Measurements from ENCODE around the gene MEGF8.
"Not testable (repeated sequence)": the region's sequence is repeated elsewhere in the genome, so short reads cannot be mapped to it uniquely, and the experiment has no call there.

Gene MEGF8

GRCh38 chr19:42333975-42334696, 8.7 kb downstream of the MEGF8 start:
- no peak for DNase-seq

DNA sequence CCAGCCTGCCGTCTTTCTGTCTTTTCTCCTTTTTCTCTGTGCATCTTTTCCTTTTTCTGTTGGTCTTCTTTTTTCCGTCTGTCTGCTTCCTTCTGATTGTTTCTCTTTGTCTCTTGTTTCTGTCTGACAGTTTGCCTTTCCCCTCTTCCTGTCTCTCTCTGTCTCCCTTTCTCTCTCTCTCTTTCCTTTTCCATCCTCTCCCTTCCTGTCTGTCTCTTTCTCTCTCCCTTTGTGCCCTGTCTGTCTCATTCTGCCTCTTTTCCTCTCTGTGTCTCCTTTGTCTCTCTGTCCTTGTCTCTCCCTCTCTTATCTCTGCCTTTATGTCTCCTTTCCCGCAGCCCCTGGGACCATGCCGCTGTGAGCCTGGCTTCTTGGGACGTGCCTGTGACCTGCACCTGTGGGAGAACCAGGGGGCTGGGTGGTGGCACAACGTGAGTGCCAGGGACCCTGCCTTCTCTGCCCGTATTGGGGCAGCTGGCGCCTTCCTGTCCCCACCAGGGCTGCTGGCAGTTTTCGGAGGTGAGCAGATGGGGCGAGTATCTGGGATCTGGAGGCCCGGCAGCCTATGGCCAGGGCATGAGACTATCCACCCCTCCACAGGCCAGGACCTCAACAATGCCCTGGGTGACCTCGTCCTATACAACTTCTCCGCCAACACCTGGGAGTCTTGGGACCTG, 9.4 kb downstream of the MEGF8 start:
- no peak for DNase-seq

GRCh38 chr19:42335374-42335936, 10.0 kb downstream of the MEGF8 start:
- no peak for DNase-seq

DNA sequence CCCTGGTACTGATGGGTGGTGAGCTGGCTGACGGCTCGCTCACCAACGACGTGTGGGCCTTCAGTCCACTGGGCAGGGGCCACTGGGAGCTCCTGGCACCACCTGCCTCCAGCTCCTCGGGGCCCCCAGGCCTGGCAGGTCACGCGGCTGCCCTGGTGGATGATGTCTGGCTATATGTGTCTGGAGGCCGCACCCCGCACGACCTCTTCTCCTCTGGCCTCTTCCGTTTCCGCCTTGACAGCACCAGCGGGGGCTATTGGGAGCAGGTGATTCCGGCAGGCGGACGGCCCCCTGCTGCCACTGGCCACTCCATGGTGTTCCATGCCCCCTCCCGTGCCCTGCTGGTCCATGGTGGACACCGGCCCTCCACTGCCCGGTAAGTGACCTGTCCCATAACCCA, 10.5 kb downstream of the MEGF8 start:
- DNase-seq = no peak

DNA sequence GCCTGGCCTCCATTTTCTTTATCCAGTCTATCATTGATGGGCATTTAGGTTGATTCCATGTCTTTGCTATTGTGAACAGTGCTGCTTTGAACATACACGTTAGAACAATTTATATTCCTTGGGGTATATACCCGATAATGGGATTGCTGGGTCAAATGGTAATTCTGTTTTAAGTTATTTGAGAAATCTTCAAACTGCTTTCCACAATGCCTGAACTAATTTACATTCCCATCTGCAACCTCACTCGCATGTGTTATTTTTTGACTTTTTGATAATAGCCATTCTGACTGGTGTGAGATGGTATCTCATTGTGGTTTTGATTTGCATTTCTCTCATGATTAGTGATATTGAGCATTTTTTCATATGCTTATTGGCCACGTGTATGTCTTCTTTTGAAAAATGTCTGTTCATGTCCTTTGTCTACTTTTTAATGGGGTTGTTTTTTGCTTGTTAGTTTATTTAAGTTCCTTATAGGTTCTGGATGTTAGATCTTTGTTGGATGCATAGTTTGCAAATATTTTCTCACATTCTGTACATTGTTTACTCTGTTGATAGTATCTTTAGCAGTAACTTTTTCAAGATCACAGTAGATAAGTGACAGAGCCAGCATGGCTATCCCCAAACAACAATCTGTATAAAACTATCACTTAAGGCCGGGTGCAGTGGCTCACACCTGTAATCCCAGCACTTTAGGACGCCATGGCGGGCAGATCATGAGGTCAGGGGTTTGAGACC, 13.9 kb downstream of the MEGF8 start:
- DNase-seq = not testable (repeated sequence)

GRCh38 chr19:42339922-42340321, 14.5 kb downstream of the MEGF8 start:
- not testable (repeated sequence) for DNase-seq

- no peak for DNase-seq
Measured at GRCh38 chr19:42343344-42344110, 18.1 kb downstream of the MEGF8 start.

- no peak for DNase-seq
Measured at GRCh38 chr19:42344336-42344893, 19.0 kb downstream of the MEGF8 start.

- DNase-seq = no peak
Measured at GRCh38 chr19:42345191-42345812, 19.9 kb downstream of the MEGF8 start.

DNA sequence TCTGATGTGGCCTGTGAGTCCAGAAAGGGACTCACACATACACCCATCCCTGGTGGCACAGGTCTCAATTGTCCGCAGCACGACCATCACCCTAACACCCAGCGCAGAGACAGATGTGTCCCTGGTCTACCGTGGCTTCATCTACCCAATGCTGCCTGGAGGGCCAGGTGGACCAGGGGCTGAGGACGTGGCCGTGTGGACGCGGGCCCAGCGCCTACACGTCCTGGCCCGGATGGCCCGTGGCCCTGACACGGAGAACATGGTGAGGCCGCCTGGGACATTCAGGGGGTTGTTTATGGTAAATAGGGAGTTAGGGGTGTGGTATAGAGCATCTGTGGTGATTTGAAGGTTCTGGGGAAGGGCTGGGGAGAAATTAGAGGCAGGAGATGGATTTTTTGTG, 22.8 kb downstream of the MEGF8 start:
- no peak for DNase-seq

- DNase-seq = no peak
Measured at GRCh38 chr19:42349378-42350107, 24.1 kb downstream of the MEGF8 start.

GRCh38 chr19:42350417-42350816, 25.0 kb downstream of the MEGF8 start:
- no peak for DNase-seq

- no peak for DNase-seq
Measured at GRCh38 chr19:42351079-42351735, 25.8 kb downstream of the MEGF8 start.

GRCh38 chr19:42352301-42353259, 27.1 kb downstream of the MEGF8 start:
- peak; percentile 40 for DNase-seq

GRCh38 chr19:42353341-42354015, 28.0 kb downstream of the MEGF8 start:
- no peak for DNase-seq

DNA sequence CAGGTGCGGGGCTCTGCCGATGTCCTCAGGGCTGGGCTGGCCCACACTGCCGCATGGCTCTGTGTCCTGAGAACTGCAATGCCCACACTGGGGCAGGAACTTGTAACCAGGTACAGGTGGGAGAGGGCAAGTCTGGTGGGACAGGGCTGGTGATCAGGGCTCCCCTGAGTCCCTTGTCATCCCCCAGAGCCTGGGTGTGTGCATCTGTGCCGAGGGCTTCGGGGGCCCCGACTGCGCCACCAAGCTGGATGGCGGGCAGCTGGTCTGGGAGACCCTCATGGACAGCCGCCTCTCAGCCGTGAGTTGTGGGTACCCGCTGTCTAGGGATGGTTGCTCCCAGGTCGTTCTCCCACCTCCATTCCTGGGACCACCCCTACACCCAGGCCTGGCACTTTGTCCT, 30.5 kb downstream of the MEGF8 start:
- DNase-seq = no peak

- no peak for DNase-seq
Measured at GRCh38 chr19:42356686-42357085, 31.3 kb downstream of the MEGF8 start.

DNA sequence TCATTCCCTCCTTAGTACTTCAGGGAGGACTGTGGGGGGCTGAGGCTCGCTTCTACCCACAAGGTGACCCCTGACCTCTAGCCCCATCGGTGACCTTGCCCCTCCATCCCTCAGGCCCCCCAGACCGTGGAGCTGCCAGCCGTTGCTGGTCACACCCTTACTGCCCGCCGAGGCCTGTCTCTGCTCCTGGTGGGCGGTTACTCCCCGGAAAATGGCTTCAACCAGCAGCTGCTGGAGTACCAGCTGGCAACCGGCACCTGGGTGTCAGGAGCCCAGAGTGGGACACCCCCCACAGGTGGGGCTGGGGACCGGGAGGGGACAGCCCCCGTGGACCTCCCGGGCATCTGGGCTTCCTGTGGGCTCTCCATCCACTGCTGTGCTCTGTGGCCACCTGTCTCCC, 31.9 kb downstream of the MEGF8 start:
- DNase-seq = no peak
